HG03565 (cell line): ENCODE results near the gene METRN.

Source experiments
- ATAC-seq: cut with Tn5 transposase; IDR thresholded peaks from one replicate; pipeline ENCODE4 v1.9.1; 2021; ENCODE audit warnings: mild to moderate bottlenecking, moderate library complexity; ENCODE audit not compliant: unreplicated experiment

Gene METRN

GRCh38 chr16:721765-722540 lies 7.0 kb downstream of the METRN start:
- ATAC-seq: no peak

- no peak for ATAC-seq
These were observed 8.1 kb downstream of the METRN start for GRCh38 chr16:722835-723633.

GRCh38 chr16:723695-724094 lies 8.8 kb downstream of the METRN start:
- ATAC-seq: no peak

DNA sequence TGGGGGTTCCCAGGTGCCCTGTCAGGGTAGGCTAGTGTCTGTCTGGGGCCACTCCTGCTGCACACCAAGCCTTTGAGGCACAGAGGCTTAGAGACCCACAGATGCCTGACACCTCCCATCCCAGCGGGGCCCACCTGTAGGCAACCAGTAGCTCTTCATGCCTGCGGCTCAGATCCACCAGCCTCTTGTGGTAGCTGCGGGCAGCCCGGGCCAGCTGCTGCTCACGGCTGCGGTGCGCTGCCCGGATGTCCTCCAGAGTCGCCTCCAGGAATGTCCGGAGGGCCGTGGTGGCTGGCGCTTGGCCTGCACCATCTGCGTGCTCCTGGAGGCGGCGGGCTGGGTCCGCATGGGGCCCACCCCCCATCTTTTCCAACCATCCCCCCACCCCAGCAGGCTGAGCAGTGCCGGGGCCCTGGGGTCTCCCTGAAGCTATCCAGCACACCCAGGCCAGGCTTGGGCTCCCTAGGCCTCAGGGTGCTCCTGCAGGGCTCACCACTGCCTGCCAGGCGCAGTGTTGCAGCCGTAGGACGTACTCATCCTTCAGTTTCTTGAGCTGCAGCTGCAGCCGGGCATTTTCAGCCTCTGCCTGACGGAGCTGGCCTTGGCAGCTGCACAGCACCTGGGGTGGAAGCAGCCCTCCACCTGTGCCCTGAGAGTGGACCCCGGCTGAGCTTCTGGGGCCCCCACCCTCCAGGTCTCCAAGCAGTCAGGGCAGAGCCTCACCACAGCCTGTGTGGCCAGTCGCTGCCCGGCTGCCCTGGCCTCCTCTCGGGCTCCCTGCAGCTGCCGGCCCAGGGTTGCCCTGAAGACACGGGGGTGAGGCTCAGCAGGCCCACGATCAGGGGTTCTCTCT lies 9.5 kb downstream of the METRN start:
- no peak for ATAC-seq

- no peak for ATAC-seq
These were observed 10.1 kb downstream of the METRN start for GRCh38 chr16:725041-725376.

DNA sequence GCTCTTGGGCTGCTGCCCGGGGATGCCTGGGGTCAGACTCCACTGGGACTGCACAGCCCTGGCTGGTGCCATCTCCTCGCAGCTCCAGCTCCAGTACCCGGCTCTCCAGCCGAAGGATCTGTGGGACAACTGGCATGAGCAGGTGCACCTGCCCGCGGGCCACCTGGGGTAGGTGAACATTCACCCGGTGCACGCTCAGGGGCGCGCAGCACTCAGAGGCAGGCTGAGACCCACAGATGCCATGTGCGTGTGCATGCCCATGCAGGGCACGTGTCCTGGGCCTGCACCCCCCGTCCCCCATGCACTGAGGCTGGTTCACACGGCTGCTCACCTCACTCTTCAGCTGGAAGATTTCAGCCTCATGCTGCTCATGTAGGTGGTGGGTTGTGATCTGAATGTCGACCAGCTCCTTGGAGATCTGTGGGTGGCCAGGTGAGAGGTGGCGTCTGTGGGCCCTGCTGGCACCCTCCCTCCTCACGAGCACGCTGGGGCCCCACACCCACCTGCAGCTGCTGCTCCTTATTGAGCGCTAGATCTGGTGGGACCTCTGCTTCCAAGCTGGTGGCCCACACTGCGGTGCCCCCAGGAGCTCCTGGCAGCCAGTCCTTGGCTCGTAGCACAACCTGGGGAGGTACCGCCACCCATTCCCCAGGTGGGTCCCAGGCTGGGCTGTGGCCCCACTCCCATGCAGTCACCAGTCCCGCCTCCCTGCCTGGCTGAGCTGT lies 10.7 kb downstream of the METRN start:
- ATAC-seq: no peak

DNA sequence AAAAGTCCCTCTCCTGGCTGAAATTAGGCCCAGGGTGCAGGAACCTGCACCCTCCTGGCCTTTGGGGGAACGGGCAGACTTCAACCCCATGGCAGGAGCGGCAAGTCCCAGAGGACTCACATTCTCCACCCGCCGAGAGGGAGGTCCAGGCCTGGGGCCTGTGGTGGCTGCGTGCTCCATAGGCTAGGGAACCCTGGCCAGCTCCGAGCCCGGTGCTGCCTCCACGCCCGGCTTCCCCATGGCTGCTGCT lies 11.2 kb downstream of the METRN start:
- ATAC-seq: no peak

- ATAC-seq: no peak
These were observed 11.7 kb downstream of the METRN start, which contains the start of the genes CCDC78 and HAGHL for GRCh38 chr16:726438-727290. Gene CCDC78 (minus strand): TSS chr16:726443. CDS start chr16:726367, 76 bp downstream. Gene HAGHL (plus strand): TSS chr16:727106. CDS start chr16:727510, 404 bp downstream.

DNA sequence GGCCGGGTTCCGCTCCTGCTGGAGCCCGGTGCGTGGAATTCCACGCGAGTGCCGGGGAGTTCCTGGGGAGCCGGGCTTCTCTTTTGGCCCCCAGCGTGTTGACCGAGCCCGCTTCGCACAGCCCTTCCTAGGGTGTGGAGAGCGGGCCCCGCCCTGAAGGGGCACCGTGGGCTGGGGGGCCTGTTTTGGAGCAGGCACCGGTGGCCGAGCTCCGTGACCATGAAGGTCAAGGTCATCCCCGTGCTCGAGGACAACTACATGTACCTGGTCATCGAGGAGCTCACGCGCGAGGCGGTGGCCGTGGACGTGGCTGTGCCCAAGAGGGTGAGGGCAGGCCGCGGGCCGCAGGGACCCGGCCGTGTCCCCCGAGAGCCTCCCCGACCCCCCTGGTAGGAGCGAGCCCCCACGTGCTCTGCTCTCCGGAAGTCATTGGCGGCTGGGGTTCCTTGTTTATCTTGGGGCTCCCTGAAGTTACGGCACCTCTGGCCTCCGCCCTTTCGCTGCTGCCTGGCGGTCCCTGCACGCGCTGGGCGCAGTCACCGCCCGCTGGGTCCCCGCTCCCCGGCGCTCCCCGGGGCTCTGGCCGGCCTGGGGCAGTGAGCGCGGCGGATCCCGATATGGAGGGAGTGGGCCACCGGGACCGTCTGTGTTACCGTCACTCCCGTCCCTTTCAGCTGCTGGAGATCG lies 12.5 kb downstream of the METRN start:
- ATAC-seq: no peak

DNA sequence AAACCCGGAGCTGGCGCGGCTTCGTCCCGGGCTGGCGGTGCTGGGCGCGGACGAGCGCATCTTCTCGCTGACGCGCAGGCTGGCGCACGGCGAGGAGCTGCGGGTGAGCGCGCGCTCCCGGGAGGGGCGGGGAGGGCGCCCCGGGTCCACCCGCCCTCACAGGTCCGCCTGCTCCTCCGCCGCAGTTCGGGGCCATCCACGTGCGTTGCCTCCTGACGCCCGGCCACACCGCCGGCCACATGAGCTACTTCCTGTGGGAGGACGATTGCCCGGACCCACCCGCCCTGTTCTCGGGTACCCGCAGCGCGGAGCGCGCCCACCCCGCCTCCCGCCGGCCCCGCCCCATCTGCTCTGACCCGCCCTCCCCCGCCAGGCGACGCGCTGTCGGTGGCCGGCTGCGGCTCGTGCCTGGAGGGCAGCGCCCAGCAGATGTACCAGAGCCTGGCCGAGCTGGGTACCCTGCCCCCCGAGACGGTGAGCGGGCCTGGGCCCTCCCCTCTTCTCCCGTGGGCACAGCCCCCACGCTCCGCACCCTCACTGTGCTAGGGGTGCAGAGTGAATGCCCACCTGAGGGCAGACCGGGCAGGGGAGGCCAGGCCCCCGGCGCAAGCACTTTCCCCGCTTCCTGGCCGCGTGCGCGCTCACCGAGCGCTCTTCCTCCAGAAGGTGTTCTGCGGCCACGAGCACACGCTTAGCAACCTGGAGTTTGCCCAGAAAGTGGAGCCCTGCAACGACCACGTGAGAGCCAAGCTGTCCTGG lies 13.4 kb downstream of the METRN start:
- ATAC-seq: no peak

DNA sequence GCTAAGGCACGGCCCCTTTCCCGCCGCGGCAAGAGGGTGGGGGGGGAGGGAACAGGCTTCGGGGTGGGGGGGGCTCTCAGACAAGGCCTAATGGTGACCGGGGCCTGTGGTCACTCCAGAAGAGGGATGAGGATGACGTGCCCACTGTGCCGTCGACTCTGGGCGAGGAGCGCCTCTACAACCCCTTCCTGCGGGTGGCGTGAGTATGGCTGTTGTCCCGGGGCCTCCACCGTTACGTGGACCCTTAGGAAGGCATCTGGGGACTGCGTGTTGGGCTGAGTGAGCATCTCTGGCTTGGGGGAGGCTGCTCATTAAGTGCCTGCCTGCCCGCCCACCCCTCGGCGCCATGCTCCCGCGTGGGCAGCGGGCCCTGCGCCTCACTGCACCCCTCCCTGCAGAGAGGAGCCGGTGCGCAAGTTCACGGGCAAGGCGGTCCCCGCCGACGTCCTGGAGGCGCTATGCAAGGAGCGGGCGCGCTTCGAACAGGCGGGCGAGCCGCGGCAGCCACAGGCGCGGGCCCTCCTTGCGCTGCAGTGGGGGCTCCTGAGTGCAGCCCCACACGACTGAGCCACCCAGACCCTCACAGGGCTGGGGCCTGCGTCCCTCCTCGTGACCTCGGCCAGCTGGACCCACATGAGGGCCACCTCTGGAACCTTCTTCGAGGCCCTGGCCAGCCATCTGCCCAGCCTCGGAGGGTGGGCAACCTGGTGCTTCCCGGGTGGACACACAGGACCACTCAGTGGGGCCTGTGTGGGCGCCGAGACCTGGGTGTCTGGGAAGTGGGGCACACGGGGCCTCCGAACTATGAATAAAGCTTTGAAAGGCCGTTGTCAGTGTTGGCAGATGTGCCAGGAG lies 14.2 kb downstream of the METRN start:
- no peak for ATAC-seq

- ATAC-seq: no peak
These were observed 15.1 kb downstream of the METRN start for GRCh38 chr16:729768-730665.

DNA sequence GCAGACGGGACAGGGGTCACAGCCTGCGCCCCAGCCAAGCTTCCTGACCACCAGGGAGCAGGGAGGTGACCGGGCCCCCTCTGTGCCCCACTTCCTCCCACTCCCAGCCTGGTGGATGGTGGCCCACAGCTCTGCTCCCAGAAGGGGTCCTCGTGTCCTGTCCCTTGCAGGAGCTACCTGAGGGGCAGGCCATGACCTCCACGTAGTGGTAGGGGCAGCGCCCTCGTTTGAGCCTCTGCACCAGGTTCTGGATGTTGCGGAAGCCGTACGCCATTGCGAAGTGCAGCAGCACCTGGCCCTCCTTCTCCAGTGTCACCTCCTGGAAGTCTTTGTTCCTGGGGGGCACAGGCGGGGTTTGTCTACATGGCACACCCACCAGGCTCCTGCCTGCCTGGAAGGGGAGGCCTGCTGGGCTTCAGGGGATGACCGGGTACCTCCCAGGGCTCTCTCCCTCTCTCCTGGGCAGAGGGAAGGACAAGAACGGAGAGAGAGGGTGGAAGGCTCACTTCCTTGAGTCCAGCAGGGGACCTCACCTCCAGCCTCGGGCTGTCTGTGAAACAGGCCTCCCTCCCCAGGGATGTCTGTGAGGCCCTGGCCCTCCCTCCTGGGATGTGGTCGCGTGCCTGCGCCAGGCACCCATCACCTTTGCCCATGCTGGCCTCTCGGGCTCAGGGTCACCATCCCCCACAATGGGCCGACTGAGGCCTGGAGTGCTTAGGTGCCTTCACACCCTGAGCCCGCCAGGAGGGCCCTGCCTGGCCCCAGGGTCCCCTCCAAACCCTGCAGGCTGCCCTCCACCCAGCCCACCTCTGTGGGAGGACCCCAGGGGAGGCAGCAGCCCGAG lies 16.0 kb downstream of the METRN start:
- no peak for ATAC-seq

GRCh38 chr16:732332-732731 lies 17.4 kb downstream of the METRN start:
- ATAC-seq: no peak

DNA sequence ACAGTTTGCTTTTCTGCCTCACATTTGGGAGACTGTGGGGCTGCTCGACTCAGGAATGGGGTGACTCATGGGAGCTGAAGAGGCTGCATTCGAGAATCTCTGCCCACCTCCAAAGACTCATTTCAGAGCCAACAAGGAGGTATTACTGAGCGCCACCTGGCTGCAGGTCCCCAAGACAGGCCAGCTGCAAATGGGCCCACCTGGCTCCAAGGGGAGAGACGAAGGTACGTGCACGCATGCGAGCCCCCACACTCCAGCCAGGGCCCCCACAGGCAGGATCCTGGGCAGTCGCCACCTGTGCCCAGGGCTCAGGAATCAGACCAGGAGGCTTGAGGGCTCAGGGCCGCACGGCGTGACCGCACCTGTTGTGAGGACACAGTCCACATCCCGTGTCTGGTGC lies 18.0 kb downstream of the METRN start:
- no peak for ATAC-seq
